Keratinocyte (primary cell): ENCODE measurements around the gene SMG7. TPM values are rescaled to one million over a fixed set of nuclear protein-coding genes. Genes with fewer than 3 reads are reported as not detected.

Experiments used
- DNase-seq: peaks from one replicate; pipeline ENCODE4 v3.0.0-alpha.2; 2011; ENCODE audit warnings: low read depth, missing footprints, low spot score
- FAIRE-seq: peaks from 2 replicates; lab custom pipeline; 2011; peaks lifted over from hg19 to GRCh38; lab: Jason Lieb, UNC
- H2AFZ ChIP-seq: 2 replicates; pipeline ENCODE4 v1.6.0; 2012; ENCODE audit warnings: low read length, control low read depth, inconsistent platforms; ENCODE audit not compliant: control insufficient read depth
- H3K27ac ChIP-seq: 2 replicates; pipeline ENCODE4 v1.5.1; 2011; ENCODE audit warnings: low read length; ENCODE audit not compliant: control insufficient read depth, insufficient read depth
- H3K27me3 ChIP-seq: 3 replicates; pipeline ENCODE4 v1.6.0; 2011; ENCODE audit warnings: low read length; ENCODE audit not compliant: control insufficient read depth, insufficient read depth; ENCODE audit errors: extremely low read depth
- H3K36me3 ChIP-seq, 2 experiments: 2 replicates in 1 of 2; 3 replicates in 1 of 2; pipeline ENCODE4 v1.5.1; 2011; ENCODE audit warnings: low read length in 2 of 2, mild to moderate bottlenecking in 1 of 2; ENCODE audit not compliant: control insufficient read depth in 2 of 2, insufficient read depth in 2 of 2; ENCODE audit errors: extremely low read depth in 1 of 2
- H3K4me1 ChIP-seq: 3 replicates; pipeline ENCODE4 v1.5.1; 2011; ENCODE audit warnings: low read length; ENCODE audit not compliant: control insufficient read depth, insufficient read depth; ENCODE audit errors: extremely low read depth
- H3K4me2 ChIP-seq: 3 replicates; pipeline ENCODE4 v1.6.0; 2011; ENCODE audit warnings: low read depth, low read length; ENCODE audit not compliant: control insufficient read depth, insufficient read depth; ENCODE audit errors: extremely low read depth
- H3K4me3 ChIP-seq, 3 experiments: fragments of 200-600 bp in 1 of 3; sonication (generic) in 1 of 3; 2 replicates in 2 of 3; 3 replicates in 1 of 3; pipeline ENCODE4 v1.5.1; 2011 to 2016; ENCODE audit warnings: low read length in 3 of 3, mild to moderate bottlenecking in 3 of 3, control low read depth in 2 of 3, inconsistent platforms in 1 of 3, low read depth in 1 of 3, mixed read lengths in 1 of 3, mixed run types in 1 of 3, moderate library complexity in 1 of 3; ENCODE audit not compliant: control insufficient read depth in 2 of 3, insufficient read depth in 2 of 3; ENCODE audit errors: extremely low read depth in 1 of 3
- H3K79me2 ChIP-seq: 2 replicates; pipeline ENCODE4 v1.6.0; 2012; ENCODE audit warnings: low read length; ENCODE audit not compliant: control insufficient read depth, insufficient read depth
- H3K9ac ChIP-seq: 3 replicates; pipeline ENCODE4 v1.6.0; 2011; ENCODE audit warnings: low read length; ENCODE audit not compliant: control insufficient read depth, insufficient read depth; ENCODE audit errors: extremely low read depth
- H3K9me1 ChIP-seq: 3 replicates; pipeline ENCODE4 v1.6.0; 2011; ENCODE audit warnings: low read length; ENCODE audit not compliant: control insufficient read depth, insufficient read depth; ENCODE audit errors: extremely low read depth
- H3K9me3 ChIP-seq: 2 replicates; pipeline ENCODE4 v1.5.1; 2012; ENCODE audit warnings: low read depth, low read length; ENCODE audit not compliant: control insufficient read depth
- H4K20me1 ChIP-seq: 3 replicates; pipeline ENCODE4 v1.6.0; 2011; ENCODE audit warnings: low read length; ENCODE audit not compliant: control insufficient read depth, insufficient read depth; ENCODE audit errors: extremely low read depth
- EZH2 ChIP-seq: IDR thresholded peaks from one replicate; pipeline ENCODE4 v1.6.1; 2012; ENCODE audit warnings: inconsistent platforms, mild to moderate bottlenecking, low read length, moderate library complexity
- dilution Hi-C: fragments of 300-500 bp; cut with MboI; formaldehyde crosslinking; loops from one replicate; pipeline ENCODE4 v1.7.0; 2020; ENCODE audit warnings: low sequenced_read_pairs; ENCODE audit not compliant: extremely low pct_ligation_motif_present
- polyA plus RNA-seq, 5 experiments: library from polyadenylated mRNA; depleted of rRNA in 3 of 5; stranded (reverse) in 3 of 5; stranded (forward) in 1 of 5; unstranded in 1 of 5; fragments of >200 nt; gene quantifications; 1 replicate in 1 of 5; 2 replicates in 3 of 5; 3 replicates in 1 of 5; pipeline versions ENCODE4 v1.2.1 to v1.2.3, GENCODE V29; 2011 to 2012; ENCODE audit warnings: missing spikeins in 2 of 5, low read depth in 1 of 5, low replicate concordance in 1 of 5
- TF ChIP-seq, protein P1 (sequence below), 3 experiments: IDR thresholded peaks in 1 of 3; conservative IDR thresholded peaks in 1 of 3; optimal IDR thresholded peaks in 1 of 3; 2 replicates in 2 of 3; 3 replicates in 1 of 3; pipeline versions ENCODE3 to v1.5.1; 2011; ENCODE audit warnings: low read length in 3 of 3, mild to moderate bottlenecking in 3 of 3, moderate library complexity in 2 of 3, control low read depth in 1 of 3, inconsistent platforms in 1 of 3; ENCODE audit not compliant: insufficient read depth in 2 of 3; ENCODE audit errors: extremely low read depth in 1 of 3

The SMG7 gene
- polyA plus RNA-seq, 1 donor (not counting 4 experiments of a cell fraction or from before 2014, with no cell fraction given) = 38.2 TPM

DNA sequence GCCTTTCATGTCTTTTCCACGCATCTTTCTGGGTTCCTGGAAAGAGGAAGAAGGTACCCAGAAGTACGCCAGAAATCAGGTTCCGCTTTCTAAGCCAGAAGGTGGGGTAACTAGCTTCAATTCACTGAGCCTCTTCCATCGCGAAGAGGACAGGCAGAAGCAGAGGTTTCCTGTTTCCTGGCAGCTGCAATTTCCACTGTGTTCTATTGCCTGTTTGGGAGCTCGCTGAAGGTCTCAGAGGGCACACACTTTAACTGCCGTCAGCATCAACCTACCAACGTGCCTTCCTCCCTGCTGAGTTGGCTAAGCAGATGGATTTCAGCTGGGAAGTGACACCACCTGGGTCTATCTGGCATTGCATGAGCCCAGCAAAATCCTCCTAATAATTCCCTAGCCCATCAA, 108.0 kb downstream of the SMG7 start:
- TF ChIP-seq EZH2 = no peak
- TF ChIP-seq, protein P1, sequence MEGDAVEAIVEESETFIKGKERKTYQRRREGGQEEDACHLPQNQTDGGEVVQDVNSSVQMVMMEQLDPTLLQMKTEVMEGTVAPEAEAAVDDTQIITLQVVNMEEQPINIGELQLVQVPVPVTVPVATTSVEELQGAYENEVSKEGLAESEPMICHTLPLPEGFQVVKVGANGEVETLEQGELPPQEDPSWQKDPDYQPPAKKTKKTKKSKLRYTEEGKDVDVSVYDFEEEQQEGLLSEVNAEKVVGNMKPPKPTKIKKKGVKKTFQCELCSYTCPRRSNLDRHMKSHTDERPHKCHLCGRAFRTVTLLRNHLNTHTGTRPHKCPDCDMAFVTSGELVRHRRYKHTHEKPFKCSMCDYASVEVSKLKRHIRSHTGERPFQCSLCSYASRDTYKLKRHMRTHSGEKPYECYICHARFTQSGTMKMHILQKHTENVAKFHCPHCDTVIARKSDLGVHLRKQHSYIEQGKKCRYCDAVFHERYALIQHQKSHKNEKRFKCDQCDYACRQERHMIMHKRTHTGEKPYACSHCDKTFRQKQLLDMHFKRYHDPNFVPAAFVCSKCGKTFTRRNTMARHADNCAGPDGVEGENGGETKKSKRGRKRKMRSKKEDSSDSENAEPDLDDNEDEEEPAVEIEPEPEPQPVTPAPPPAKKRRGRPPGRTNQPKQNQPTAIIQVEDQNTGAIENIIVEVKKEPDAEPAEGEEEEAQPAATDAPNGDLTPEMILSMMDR (optimal IDR thresholded peaks at IDR 0.05 in 1 of 3, IDR thresholded peaks at IDR 0.05 in 1 of 3, conservative IDR thresholded peaks at IDR 0.05 in 1 of 3; ENCODE audit: extremely low read depth in 1 of 3, insufficient read depth in 2 of 3, low read length in 3 of 3) = peak in 2 of 3 experiments; percentile 21 to 51
- H3K9me1 ChIP-seq = no peaks in the 10 kb centered on the region
- H3K9ac ChIP-seq = no peak overlapping the region
- dilution Hi-C loops = no loop called here
- H4K20me1 ChIP-seq = no peaks in the 10 kb centered on the region
- FAIRE-seq = no peak
- H3K27ac ChIP-seq = no peak overlapping the region
- DNase-seq = no peak
- no peak overlapping the region for H3K4me3 ChIP-seq
- H3K79me2 ChIP-seq = no peaks in the 10 kb centered on the region
- no peaks in the 10 kb centered on the region for H3K4me1 ChIP-seq
- no peak overlapping the region for H2AFZ ChIP-seq
- no peaks in the 10 kb centered on the region for H3K27me3 ChIP-seq
- H3K4me2 ChIP-seq = no peak overlapping the region
- peaks cover 0 to 2% of the 10 kb centered on the region in 2 experiments for H3K36me3 ChIP-seq
- H3K9me3 ChIP-seq = no peaks in the 10 kb centered on the region

GRCh38 chr1:183582021-183582713, 109.9 kb downstream of the SMG7 start:
- FAIRE-seq = no peak
- no peak for DNase-seq
- H3K9ac ChIP-seq = no peak overlapping the region
- H3K27me3 ChIP-seq = no peaks in the 10 kb centered on the region
- dilution Hi-C loops = no loop called here
- no peak overlapping the region for H3K27ac ChIP-seq
- no peaks in the 10 kb centered on the region for H3K4me1 ChIP-seq
- peaks cover 0 to under 1% of the 10 kb centered on the region in 2 experiments for H3K36me3 ChIP-seq
- no peaks in the 10 kb centered on the region for H3K9me3 ChIP-seq
- no peak for TF ChIP-seq EZH2
- TF ChIP-seq, protein P1 (optimal IDR thresholded peaks at IDR 0.05 in 1 of 3, IDR thresholded peaks at IDR 0.05 in 1 of 3, conservative IDR thresholded peaks at IDR 0.05 in 1 of 3; ENCODE audit: extremely low read depth in 1 of 3, insufficient read depth in 2 of 3, low read length in 3 of 3) = no peak
- H3K9me1 ChIP-seq = no peaks in the 10 kb centered on the region
- no peak overlapping the region for H2AFZ ChIP-seq
- no peaks in the 10 kb centered on the region for H3K79me2 ChIP-seq
- H3K4me3 ChIP-seq = no peak overlapping the region
- H4K20me1 ChIP-seq = no peaks in the 10 kb centered on the region
- H3K4me2 ChIP-seq = no peak overlapping the region
